Lung microvascular endothelial cell (primary cell): ENCODE measurements around the gene RAB3B. TPM values are rescaled to one million over a fixed set of nuclear protein-coding genes. Genes with fewer than 3 reads are reported as not detected.
"Not testable (repeated sequence)": the region's sequence is repeated elsewhere in the genome, so short reads cannot be mapped to it uniquely, and the experiment has no call there.

ENCODE experiments used
- DNase-seq, 2 donors: peaks; one replicate each; pipeline versions ENCODE4 v3.0.0 to v3.0.0-alpha.2; 2010; ENCODE audit warnings: low read depth in 2 of 2
- total RNA-seq: library from RNA; depleted of rRNA; stranded (reverse); fragments of >200 nt; gene quantifications from 2 replicates; pipeline ENCODE4 v1.2.1, GENCODE V29; 2014

Gene RAB3B
- 1.2 and 6.8 TPM in 2 replicates for total RNA-seq

GRCh38 chr1:51990478-51990965 lies at the start of gene RAB3B:
Gene RAB3B, minus strand, starts transcription at chr1:51990700. Its CDS starts 13,583 bp downstream, at chr1:51977117.
- DNase-seq, result peak; percentile 59 to 74

DNA sequence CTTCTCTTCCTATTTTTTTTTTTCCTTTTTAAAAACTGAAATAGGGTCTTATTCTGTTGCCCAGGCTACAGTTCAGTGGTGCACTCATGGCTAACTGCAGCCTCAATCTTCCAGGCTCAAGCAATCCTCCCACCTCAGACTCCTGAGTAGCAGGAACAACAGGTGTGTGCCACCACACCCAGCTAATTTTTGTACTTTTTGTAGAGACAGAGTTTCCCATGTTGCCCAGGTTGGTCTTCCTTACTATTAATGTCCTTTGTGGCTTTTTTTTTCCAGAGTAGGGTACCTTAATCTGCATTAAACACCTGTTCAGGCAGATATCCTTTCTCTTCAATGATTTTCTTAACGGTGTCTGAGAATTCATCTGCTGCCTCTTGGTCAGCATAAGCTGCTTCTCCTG lies 47.4 kb upstream of the RAB3B start:
- DNase-seq, result no peak

DNA sequence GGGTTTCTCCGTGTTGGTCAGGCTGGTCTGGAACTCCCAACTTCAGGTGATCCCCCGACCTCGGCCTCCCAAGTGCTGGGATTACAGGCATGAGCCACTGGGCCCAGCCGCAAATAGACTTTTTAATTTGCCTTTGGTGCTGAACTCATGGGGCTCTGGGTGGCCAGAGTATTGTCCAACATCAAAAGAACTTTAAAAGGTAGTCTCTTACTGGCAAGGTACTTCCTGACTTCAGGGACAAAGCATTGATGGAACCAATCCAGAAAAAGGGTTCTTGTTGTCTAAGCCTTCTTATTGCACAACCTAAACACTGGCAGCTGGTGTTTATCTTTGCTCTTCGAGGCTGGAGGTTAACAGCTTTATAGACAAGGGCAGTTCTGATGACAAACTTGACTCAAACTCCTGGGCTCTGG lies 46.9 kb upstream of the RAB3B start:
- no peak for DNase-seq

- no peak for DNase-seq
Measured at GRCh38 chr1:52034050-52034384, 43.5 kb upstream of the RAB3B start.

DNA sequence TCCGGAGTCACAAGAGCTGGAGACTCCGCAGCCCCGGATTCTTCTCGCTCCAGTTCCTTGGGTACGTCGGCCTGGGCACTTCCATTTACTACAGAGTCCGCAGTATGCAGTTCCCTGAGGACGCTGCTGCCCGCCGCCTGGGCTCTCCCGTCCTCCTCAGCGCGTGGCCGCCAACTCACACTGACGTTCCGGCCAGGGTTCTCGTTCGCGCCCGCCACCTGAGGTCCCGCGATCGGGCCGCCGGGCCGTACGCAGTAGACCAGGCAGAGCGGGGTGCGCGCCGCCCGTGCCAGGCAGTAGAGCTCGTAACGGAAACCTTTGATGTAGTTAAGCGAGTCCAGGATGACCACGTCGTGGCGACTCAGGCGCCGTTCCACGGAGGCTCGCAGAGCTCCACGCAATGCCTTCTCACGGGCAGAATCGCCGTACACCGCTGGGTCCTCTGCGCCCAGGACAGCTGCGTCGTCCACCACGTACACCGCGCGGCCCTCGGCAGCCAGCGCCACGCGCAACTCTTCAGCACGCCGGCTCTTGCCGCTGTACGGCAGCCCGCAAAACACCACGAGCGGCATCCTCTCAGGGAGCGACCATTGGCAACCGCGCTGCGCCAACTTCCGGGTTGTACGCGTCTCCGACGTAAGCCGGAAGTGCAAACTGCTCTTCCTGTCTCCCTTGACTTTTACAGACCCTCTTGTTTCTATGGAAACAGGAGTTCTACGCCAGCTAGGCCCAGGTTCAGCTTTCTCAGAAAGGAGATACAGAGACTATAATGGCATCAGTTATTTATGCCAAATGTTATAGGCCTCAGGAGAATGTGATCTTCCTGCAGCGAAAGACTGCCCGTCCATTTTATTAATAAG lies 42.9 kb upstream of the RAB3B start, which contains the start of gene KTI12:
TSS of gene KTI12 (minus strand) at position 621 of the 860 bp plus-strand sequence. CDS start at position 572, 49 bp downstream.
- peak; percentile 91 to 95 for DNase-seq

- peak; percentile 59 to 75 for DNase-seq
Measured at GRCh38 chr1:52032785-52033131, 42.3 kb upstream of the RAB3B start.

- DNase-seq, result no peak
Measured at GRCh38 chr1:52032124-52032784, 41.8 kb upstream of the RAB3B start.

GRCh38 chr1:52028839-52029238 lies 38.3 kb upstream of the RAB3B start:
- DNase-seq, result not testable (repeated sequence)

DNA sequence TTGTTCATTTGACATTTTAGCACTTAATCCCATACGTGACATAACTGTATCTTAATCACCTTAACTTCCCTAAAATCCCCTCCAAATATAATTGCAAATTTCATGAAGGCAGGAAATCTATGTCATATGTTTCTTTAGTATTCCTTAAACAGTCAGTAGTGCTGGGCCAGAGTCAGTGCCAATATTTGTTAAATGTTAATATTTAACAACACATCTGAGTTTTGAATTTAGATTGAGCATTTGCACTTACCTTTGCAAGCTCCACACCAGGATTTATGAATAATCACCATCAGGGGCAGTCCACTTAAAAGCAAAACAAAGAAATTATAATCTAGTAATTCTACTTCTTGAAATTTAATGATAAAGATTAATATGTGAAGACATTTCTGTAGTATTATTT lies 37.8 kb upstream of the RAB3B start:
- DNase-seq, result no peak

DNA sequence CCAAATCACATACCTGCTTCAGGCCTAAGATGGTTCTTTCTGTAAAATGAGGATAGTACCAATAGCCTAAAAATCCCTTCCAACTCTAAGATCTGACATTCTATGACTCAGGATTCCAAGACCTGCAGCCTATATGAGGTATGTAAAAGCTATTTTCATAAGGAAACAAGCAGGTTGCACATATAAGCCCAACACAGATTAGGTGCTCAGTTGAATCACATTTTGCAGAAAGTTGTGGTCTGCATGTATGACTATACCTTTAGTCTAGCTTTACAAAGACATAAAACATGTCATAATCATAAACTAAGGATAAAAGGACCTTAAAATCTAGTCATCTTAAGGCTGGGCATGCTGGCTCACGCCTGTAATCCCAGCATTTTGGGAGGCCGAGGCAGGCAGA lies 35.8 kb upstream of the RAB3B start:
- no peak for DNase-seq

- peak; percentile 33 to 83 for DNase-seq
Measured at GRCh38 chr1:52022133-52022532, 31.6 kb upstream of the RAB3B start.

- DNase-seq, result no peak
Measured at GRCh38 chr1:52008071-52008809, 17.7 kb upstream of the RAB3B start.

GRCh38 chr1:52007215-52008002 lies 16.9 kb upstream of the RAB3B start:
- no peak for DNase-seq

DNA sequence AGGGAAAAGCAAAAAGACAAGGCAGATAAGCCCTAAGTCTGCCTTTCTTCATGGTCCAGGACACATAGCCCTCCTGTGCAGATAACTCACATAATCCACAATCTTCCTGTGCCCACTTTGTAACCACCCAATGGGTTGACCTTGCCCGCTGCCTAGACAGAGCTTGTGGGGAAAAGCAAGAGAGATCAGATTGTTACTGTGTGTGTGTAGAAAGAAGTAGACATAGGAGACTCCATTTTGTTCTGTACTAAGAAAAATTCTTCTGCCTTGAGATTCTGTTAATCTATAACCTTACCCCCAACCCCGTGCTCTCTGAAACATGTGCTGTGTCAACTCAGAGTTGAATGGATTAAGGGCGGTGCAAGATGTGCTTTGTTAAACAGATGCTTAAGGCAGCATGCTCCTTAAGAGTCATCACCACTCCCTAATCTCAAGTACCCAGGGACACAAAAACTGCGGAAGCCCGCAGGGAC lies 15.6 kb upstream of the RAB3B start:
- not testable (repeated sequence) for DNase-seq

- DNase-seq, result peak in 1 of 2 donors; percentile 3
Measured at GRCh38 chr1:52005548-52005947, 15.0 kb upstream of the RAB3B start.

DNA sequence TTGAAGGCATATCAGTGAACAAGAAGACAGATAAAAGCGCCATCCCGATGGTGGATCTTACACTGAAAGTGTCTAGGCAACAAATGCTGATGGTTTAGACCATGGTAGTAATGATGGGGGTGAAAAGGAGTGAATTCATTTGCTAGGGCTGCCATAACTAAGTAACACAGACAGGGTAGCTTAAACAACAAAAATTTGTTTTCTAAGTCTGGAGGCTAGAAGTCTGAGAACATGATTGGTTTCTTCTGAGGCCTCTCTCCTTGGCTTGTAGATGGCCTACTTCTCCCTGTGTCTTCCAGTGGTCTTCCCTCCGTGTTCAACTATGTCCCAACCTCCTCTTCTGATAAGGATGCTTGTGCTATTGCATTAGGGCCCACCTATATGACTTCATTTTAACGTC lies 13.4 kb upstream of the RAB3B start:
- DNase-seq, result no peak

GRCh38 chr1:52002038-52002917 lies 11.8 kb upstream of the RAB3B start:
- peak; percentile 92 to 93 for DNase-seq

DNA sequence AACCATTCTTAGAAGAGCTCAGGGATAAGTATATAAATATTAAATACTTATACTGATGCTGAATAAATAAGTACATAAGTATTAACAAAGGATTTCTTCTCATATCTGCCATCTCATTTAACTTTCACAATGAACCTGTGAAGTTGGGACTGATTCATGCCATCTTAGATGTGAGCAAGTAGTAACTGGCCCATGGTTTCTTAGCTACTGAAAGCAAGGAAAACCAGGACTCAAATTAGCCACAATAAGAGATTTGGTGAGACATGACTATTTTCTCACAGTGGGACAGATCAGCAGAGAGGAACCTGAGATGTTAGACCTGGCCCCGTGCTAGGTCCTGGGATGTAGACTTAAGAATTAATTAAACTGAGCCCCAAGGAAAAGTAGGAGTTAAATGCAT lies 8.2 kb upstream of the RAB3B start:
- no peak for DNase-seq

GRCh38 chr1:51997974-51998382 lies 7.5 kb upstream of the RAB3B start:
- no peak for DNase-seq
